Right lobe of liver (tissue), 6 donors: ENCODE measurements around the gene CIAO3. TPM values are rescaled to one million over a fixed set of nuclear protein-coding genes. Genes with fewer than 3 reads are reported as not detected.

Source experiments
- ATAC-seq, 4 donors: fragments of 200-7000 bp; cut with Tn5 transposase; one replicate each; pipeline ENCODE4 v1.9.1; 2020; ENCODE audit warnings: mild to moderate bottlenecking in 4 of 4, moderate library complexity in 4 of 4
- DNase-seq, 3 donors: peaks; one replicate each; pipeline ENCODE4 v3.0.0-alpha.2; 2020
- H3K27ac ChIP-seq, 3 donors: fragments of 200-600 bp; one replicate each; pipeline ENCODE4 v1.8.0; 2022
- H3K27me3 ChIP-seq, 2 donors: fragments of 200-600 bp; one replicate each; pipeline ENCODE4 v1.8.0; 2022
- H3K36me3 ChIP-seq, 4 donors: fragments of 200-600 bp; sonication (generic) in 1 of 4; one replicate each; pipeline versions ENCODE4 v1.5.1 to v1.8.0; 2017 to 2022; ENCODE audit warnings: control low read depth in 1 of 4
- H3K4me1 ChIP-seq, 4 donors: fragments of 200-600 bp; sonication (generic) in 1 of 4; one replicate each; pipeline versions ENCODE4 v1.5.1 to v1.8.0; 2017 to 2022; ENCODE audit warnings: control low read depth in 1 of 4
- H3K4me3 ChIP-seq, 3 donors: fragments of 200-600 bp; one replicate each; pipeline ENCODE4 v1.8.0; 2022
- H3K9me3 ChIP-seq, 4 donors: fragments of 200-600 bp; sonication (generic) in 1 of 4; one replicate each; pipeline versions ENCODE4 v1.5.1 to v1.8.0; 2017 to 2022; ENCODE audit warnings: control low read depth in 1 of 4
- CTCF ChIP-seq, 4 donors: fragments of 200-600 bp in 3 of 4; fragments of 450-650 bp in 1 of 4; IDR thresholded peaks; one replicate each; pipeline versions ENCODE4 v1.5.1 to v1.8.0; 2016 to 2022; ENCODE audit warnings: antibody characterized with exemption in 4 of 4, mild to moderate bottlenecking in 2 of 4
- POLR2A ChIP-seq: fragments of 450-650 bp; IDR thresholded peaks from one replicate; pipeline ENCODE4 v1.6.1; 2017; ENCODE audit warnings: antibody characterized with exemption, mild to moderate bottlenecking
- WGBS: methylation state at CpG from one replicate; pipeline ENCODE4 v1.1.6; 2018; ENCODE audit warnings: low coverage, low lambda C conversion rate; ENCODE audit not compliant: insufficient coverage; ENCODE audit errors: missing lambda C conversion rate; 5-methylcytosine and 5-hydroxymethylcytosine counted together
- intact Hi-C, 2 donors: fragments of 100-400 bp; cut with DNase I; formaldehyde crosslinking; loops; one replicate each; pipeline versions ENCODE4 v1.11.2 to v1.14.1; 2022
- total RNA-seq, 6 experiments: library from RNA; depleted of rRNA in 2 of 6; stranded (reverse); fragments of >200 nt in 2 of 6; fragmentation: NEBNext Ultra II Directional in 3 of 6; extraction: Animal tissue kit (Norgen Biotek cat#: 25700) in 3 of 6; gene quantifications; one replicate each; pipeline versions ENCODE4 v1.1.0 to v1.2.4, GENCODE V29; 2016 to 2023
- donor health status: DM: no; HTN: yes; CAD: no.
- donor health status: DM: no; HTN: no; CAD: no.
- donor health status: DM: no; HTN: no; CAD: no.
- donor health status: DM: no; HTN: yes; CAD: no.
- donor health status: DM: no; HTN: yes; CAD: no.

Gene CIAO3
- total RNA-seq, 6 experiments from 2014 or later = 11.9 to 26.1 (median 17.3) TPM

- ATAC-seq (no peak), DNase-seq (no peak)
- WGBS = 41% methylated on average over 3 of the region's 23 CpGs
- H3K9me3 ChIP-seq = no peaks in the 10 kb centered on the region
- H3K27ac ChIP-seq = no peak overlapping the region
- H3K36me3 ChIP-seq = no peaks in the 10 kb centered on the region
- no peak overlapping the region for H3K4me3 ChIP-seq
- no peak for TF ChIP-seq POLR2A
- TF ChIP-seq CTCF (IDR thresholded peaks at IDR 0.05) = no peak
- H3K4me1 ChIP-seq = peaks cover 0 to 21% (median 2%) of the 10 kb centered on the region in 4 donors
- intact Hi-C loops = no loop called here
- no peaks in the 10 kb centered on the region for H3K27me3 ChIP-seq
Observed at GRCh38 chr16:725463-726187, 15.2 kb downstream of the CIAO3 start.

- Histone ChIP-seq H3K4me3 (no peak overlapping the region), H3K27me3 (no peaks in the 10 kb centered on the region), H3K4me1 (peaks cover 0 to 26% (median 3%) of the 10 kb centered on the region in 4 donors), H3K36me3 (no peaks in the 10 kb centered on the region), H3K27ac (no peak overlapping the region), H3K9me3 (no peaks in the 10 kb centered on the region)
- no peak for TF ChIP-seq POLR2A
- TF ChIP-seq CTCF (IDR thresholded peaks at IDR 0.05) = no peak
- DNase-seq (no peak), ATAC-seq (no peak)
- intact Hi-C loops = no loop called here
- 61% methylated on average over 5 of the region's 7 CpGs for WGBS
Observed at GRCh38 chr16:725041-725376, 15.8 kb downstream of the CIAO3 start.

- peaks cover 0 to 28% (median 3%) of the 10 kb centered on the region in 4 donors for H3K4me1 ChIP-seq
- WGBS = 10% methylated on average over 2 of the region's 29 CpGs
- TF ChIP-seq CTCF (IDR thresholded peaks at IDR 0.05) (no peak), POLR2A (no peak)
- H3K9me3 ChIP-seq = no peaks in the 10 kb centered on the region
- ATAC-seq (no peak), DNase-seq (no peak)
- H3K27ac ChIP-seq = no peak overlapping the region
- no peaks in the 10 kb centered on the region for H3K36me3 ChIP-seq
- H3K4me3 ChIP-seq = no peak overlapping the region
- intact Hi-C loops = no loop called here
- H3K27me3 ChIP-seq = no peaks in the 10 kb centered on the region
Observed at GRCh38 chr16:724188-725040, 16.4 kb downstream of the CIAO3 start.

- WGBS = 82% methylated on average over 3 of the region's 9 CpGs
- TF ChIP-seq CTCF (IDR thresholded peaks at IDR 0.05) (no peak), POLR2A (no peak)
- H3K27me3 ChIP-seq = no peaks in the 10 kb centered on the region
- no peak for ATAC-seq
- H3K9me3 ChIP-seq = no peaks in the 10 kb centered on the region
- H3K27ac ChIP-seq = no peak overlapping the region
- peaks cover 0 to 28% (median 3%) of the 10 kb centered on the region in 4 donors for H3K4me1 ChIP-seq
- H3K36me3 ChIP-seq = no peaks in the 10 kb centered on the region
- DNase-seq = no peak
- no peak overlapping the region for H3K4me3 ChIP-seq
- intact Hi-C loops = no loop called here
Observed at GRCh38 chr16:723695-724094, 17.1 kb downstream of the CIAO3 start.
